HG02623 (cell line): Measurements from ENCODE around the gene TMC6.
"Not testable (repeated sequence)": the region's sequence is repeated elsewhere in the genome, so short reads cannot be mapped to it uniquely, and the experiment has no call there.

Experiments
- ATAC-seq: cut with Tn5 transposase; IDR thresholded peaks from one replicate; pipeline ENCODE4 v1.9.1; 2021; ENCODE audit warnings: moderate library complexity; ENCODE audit not compliant: unreplicated experiment

TMC6 gene

GRCh38 chr17:78082988-78083387, 45.6 kb downstream of the TMC6 start:
- no peak for ATAC-seq

- ATAC-seq, result not testable (repeated sequence)
Measured at GRCh38 chr17:78082355-78082872, 46.1 kb downstream of the TMC6 start.

DNA sequence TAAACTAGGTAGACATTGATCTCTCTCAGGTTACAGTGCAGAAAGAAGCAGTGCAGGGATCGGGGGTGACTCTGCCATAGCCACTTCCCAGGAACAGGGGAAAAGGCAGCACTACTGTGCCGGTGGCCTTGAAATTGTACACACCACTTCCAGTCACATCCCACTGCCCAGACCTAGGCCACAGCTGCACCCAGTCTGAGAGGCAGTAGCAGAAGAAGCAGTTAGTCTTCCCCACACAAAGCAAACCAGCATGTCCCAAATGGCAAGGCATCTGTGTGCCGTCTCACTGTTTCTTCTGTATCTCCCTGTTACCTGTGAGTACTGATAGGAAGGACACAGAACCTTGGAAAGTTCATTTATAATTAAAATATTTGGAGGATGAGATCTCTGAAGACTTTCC, 47.0 kb downstream of the TMC6 start:
- no peak for ATAC-seq

DNA sequence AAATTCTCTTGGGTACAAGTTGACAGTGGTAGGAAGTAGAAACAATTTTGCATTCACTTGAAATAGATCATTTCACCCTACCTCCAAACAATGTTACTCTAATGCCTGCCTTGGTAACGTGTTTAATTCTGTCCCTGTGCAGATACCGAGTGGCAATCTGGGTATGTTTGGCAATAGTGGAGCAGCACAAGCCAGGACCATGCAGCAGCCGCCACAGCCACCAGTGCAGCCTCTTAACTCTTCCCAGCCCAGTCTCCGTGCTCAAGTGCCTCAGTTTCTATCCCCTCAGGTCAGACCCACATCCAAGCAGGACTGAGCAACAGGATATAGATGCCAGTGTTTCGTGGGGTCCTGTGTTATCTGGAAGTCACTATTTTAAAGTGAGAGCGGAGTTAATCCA, 49.3 kb downstream of the TMC6 start:
- no peak for ATAC-seq

- no peak for ATAC-seq
Measured at GRCh38 chr17:78075545-78075944, 53.0 kb downstream of the TMC6 start.

- no peak for ATAC-seq
Measured at GRCh38 chr17:78075011-78075410, 53.5 kb downstream of the TMC6 start.

DNA sequence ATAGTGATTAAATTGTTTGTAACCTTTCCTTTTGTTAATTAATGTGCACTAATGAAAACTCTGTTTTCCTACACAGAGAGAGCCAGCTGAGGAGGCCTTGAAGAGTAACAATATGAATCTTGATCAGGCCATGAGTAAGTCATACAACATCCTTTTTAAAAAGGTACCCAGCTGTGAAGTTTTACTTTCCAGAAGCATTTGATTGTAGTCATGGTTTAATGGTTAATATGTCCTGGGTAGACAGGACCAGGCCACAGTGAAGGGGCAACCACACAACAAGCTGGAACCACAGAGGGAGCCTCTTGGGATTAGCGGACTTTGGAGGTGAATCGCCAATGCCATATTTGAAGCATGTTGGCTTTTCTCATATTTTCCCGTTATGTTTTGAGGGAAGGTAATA, 55.6 kb downstream of the TMC6 start:
- ATAC-seq, result no peak

- ATAC-seq, result no peak
Measured at GRCh38 chr17:78069695-78070094, 58.9 kb downstream of the TMC6 start.

DNA sequence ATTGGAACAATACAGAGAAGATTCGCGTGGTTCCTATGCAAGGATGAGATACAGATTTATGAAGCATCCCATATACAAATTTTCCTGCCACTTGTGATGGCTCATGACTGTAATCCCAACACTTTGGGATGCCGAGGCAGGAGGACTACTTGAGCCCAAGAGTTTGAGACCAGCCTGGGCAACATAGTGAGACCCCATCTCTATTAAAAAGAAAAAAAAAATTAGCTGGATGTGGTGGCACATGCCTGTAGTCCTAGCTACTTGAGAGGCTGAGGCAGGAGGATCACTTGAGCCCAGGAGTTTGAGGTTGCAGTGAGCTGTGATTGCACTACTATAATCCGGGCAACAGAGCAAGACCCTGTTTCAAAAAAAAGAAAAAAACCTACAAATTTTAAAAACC, 61.6 kb downstream of the TMC6 start:
- not testable (repeated sequence) for ATAC-seq

DNA sequence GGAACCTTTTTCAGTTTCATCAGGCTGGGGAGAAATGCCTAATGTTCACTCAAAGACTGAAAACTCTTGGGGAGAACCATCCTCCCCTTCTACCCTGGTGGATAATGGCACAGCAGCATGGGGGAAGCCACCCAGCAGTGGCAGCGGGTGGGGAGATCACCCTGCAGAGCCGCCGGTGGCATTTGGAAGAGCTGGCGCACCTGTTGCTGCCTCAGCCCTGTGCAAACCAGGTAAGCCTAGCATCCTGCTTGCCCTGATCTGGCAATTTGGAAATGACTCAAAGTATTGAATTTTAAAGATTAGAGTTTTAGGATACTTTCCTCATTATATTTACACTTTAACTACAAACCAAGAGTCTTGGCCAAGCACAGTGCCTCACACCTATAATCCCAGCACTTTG, 63.8 kb downstream of the TMC6 start:
- ATAC-seq, result no peak

DNA sequence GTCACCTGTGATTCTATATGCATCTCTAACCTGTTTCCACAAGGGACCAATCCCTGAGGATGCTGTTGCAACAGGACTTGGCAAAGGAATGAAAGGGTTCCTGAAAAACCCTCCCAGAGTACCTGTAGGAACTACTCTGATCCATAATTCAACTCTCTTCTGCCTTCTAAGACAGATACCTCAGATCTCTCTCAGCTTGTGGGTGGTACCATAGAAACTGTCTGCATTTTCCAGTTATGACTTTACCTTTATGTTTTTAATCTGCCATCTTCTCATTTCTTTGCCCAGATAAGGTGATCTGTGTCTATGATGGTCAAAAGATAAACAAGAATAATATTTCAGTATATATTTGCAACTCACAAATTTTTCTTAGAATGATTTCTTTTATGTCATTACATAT, 65.1 kb downstream of the TMC6 start:
- no peak for ATAC-seq

- ATAC-seq, result no peak
Measured at GRCh38 chr17:78062596-78062995, 66.0 kb downstream of the TMC6 start.
